GM18858 (cell line): ENCODE results near the gene PPP1R2.

Experiments
- ATAC-seq: cut with Tn5 transposase; IDR thresholded peaks from one replicate; pipeline ENCODE4 v1.9.1; 2021; ENCODE audit not compliant: unreplicated experiment

Gene PPP1R2

GRCh38 chr3:195566797-195567196, 23.7 kb upstream of the PPP1R2 start:
- no peak for ATAC-seq

- ATAC-seq = no peak
These were observed 22.6 kb upstream of the PPP1R2 start for GRCh38 chr3:195565716-195566115.

GRCh38 chr3:195563317-195563716, 20.2 kb upstream of the PPP1R2 start:
- no peak for ATAC-seq

GRCh38 chr3:195559723-195560409, 16.7 kb upstream of the PPP1R2 start:
- ATAC-seq = no peak

- ATAC-seq = no peak
These were observed 15.5 kb upstream of the PPP1R2 start for GRCh38 chr3:195558602-195559001.

GRCh38 chr3:195557322-195557721, 14.2 kb upstream of the PPP1R2 start:
- no peak for ATAC-seq

- ATAC-seq = no peak
These were observed 13.3 kb upstream of the PPP1R2 start for GRCh38 chr3:195556390-195556789.

GRCh38 chr3:195555110-195555509, 12.0 kb upstream of the PPP1R2 start:
- ATAC-seq = no peak

GRCh38 chr3:195554458-195554857, 11.3 kb upstream of the PPP1R2 start:
- no peak for ATAC-seq

GRCh38 chr3:195553268-195553667, 10.1 kb upstream of the PPP1R2 start:
- ATAC-seq = no peak

- ATAC-seq = no peak
These were observed 8.4 kb upstream of the PPP1R2 start for GRCh38 chr3:195551381-195551978.

- no peak for ATAC-seq
These were observed 7.6 kb upstream of the PPP1R2 start for GRCh38 chr3:195550723-195551122.

- ATAC-seq = no peak
These were observed 6.9 kb upstream of the PPP1R2 start for GRCh38 chr3:195549931-195550519.

- ATAC-seq = no peak
These were observed 5.9 kb upstream of the PPP1R2 start for GRCh38 chr3:195548987-195549386.

GRCh38 chr3:195548501-195548900, 5.4 kb upstream of the PPP1R2 start:
- no peak for ATAC-seq

GRCh38 chr3:195548006-195548405, 4.9 kb upstream of the PPP1R2 start:
- no peak for ATAC-seq

GRCh38 chr3:195546130-195546560, 3.0 kb upstream of the PPP1R2 start:
- no peak for ATAC-seq

GRCh38 chr3:195544634-195545033, 1.5 kb upstream of the PPP1R2 start:
- ATAC-seq = no peak

- no peak for ATAC-seq
These were observed 1.1 kb upstream of the PPP1R2 start for GRCh38 chr3:195544230-195544536.

GRCh38 chr3:195543500-195544229, 540 bp upstream of the PPP1R2 start:
- ATAC-seq = no peak

GRCh38 chr3:195542316-195542697, 818 bp downstream of the PPP1R2 start:
- no peak for ATAC-seq

- ATAC-seq = no peak
These were observed 2.6 kb downstream of the PPP1R2 start for GRCh38 chr3:195540511-195540910.
